ENCODE measurements around the gene RASAL2. TPM values are rescaled to one million over a fixed set of nuclear protein-coding genes. Genes with fewer than 3 reads are reported as not detected.

Gene RASAL2
- total and polyA plus RNA-seq, 2 donors (not counting 1 experiment from before 2014, with no cell fraction given): 0.12 TPM; not detected in 1

DNA sequence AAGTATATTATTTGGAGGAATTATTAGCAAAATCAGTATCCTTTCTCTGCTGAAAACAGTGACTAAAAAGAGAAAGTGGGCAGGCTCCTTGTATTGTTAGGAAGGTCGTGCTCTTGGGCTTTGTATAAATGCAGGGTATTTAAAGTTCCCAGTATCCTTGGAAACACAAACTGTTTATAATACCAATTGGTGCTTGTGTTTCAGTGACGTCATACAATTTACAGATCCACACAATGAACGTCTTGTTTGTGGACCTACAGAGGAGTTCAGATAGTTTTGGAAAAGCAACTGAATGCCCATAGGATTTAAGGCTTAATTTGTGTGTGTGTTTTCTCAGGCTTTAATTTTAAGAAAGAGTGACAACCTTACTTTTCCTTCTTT lies 168.2 kb downstream of the RASAL2 start:
- peaks cover 0 to 3% (median 0%) of the 10 kb centered on the region in 4 experiments for H3K27me3 ChIP-seq (replicated peaks in 1 of 4; ENCODE audit: control extremely low read depth in 1 of 4, control insufficient read depth in 3 of 4, insufficient read depth in 4 of 4, low read length in 3 of 4)
- WGBS (ENCODE audit: insufficient coverage): no CpG with 5 or more reads among the region's 3 CpGs
- intact Hi-C loops (cut with micrococcal nuclease): no loop called here
- no peak for TF ChIP-seq EZH2 (IDR thresholded peaks at IDR 0.05; ENCODE audit: borderline replicate concordance, insufficient read depth, low read depth, low read length, poor library complexity, severe bottlenecking)
- TF ChIP-seq, protein P1, sequence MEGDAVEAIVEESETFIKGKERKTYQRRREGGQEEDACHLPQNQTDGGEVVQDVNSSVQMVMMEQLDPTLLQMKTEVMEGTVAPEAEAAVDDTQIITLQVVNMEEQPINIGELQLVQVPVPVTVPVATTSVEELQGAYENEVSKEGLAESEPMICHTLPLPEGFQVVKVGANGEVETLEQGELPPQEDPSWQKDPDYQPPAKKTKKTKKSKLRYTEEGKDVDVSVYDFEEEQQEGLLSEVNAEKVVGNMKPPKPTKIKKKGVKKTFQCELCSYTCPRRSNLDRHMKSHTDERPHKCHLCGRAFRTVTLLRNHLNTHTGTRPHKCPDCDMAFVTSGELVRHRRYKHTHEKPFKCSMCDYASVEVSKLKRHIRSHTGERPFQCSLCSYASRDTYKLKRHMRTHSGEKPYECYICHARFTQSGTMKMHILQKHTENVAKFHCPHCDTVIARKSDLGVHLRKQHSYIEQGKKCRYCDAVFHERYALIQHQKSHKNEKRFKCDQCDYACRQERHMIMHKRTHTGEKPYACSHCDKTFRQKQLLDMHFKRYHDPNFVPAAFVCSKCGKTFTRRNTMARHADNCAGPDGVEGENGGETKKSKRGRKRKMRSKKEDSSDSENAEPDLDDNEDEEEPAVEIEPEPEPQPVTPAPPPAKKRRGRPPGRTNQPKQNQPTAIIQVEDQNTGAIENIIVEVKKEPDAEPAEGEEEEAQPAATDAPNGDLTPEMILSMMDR (IDR thresholded peaks at IDR 0.05): no peak
- H4K20me1 ChIP-seq (ENCODE audit: control insufficient read depth, insufficient read depth, low read length, poor library complexity, severe bottlenecking): no peaks in the 10 kb centered on the region
- no peak for DNase-seq
- no peaks in the 10 kb centered on the region for H3K4me1 ChIP-seq (ENCODE audit: control insufficient read depth in 2 of 2, insufficient read depth in 2 of 2, low read length in 2 of 2)
- ChIA-PET CTCF (no interaction called here), POLR2A (no interaction called here)
- no peak for ATAC-seq (ENCODE audit: low read depth)
- no peak overlapping the region for H3K9ac ChIP-seq (ENCODE audit: low read length)
- no peak overlapping the region for H3K27ac ChIP-seq (ENCODE audit: low read length in 2 of 2)
- H3K4me2 ChIP-seq (replicated peaks; ENCODE audit: low read depth, low read length, poor library complexity, severe bottlenecking): no peak overlapping the region
- H2AFZ ChIP-seq (ENCODE audit: insufficient read depth, low read depth, low read length, poor library complexity, severe bottlenecking): no peak overlapping the region
- H3K9me3 ChIP-seq (ENCODE audit: control extremely low read depth in 1 of 3, control insufficient read depth in 2 of 3, insufficient read depth in 1 of 3, low read length in 2 of 3): peaks cover 0 to 5% (median 0%) of the 10 kb centered on the region in 3 donors
- H3K4me3 ChIP-seq (ENCODE audit: control extremely low read depth in 1 of 5, extremely low read depth in 1 of 5, insufficient read depth in 1 of 5, low read depth in 2 of 5, low read length in 4 of 5): no peak overlapping the region
- no peak overlapping the region for H3K4me3 Mint-ChIP-seq
- H3K27me3 Mint-ChIP-seq: peaks cover 4% of the 10 kb centered on the region
- H3K9me3 Mint-ChIP-seq (ENCODE audit: insufficient read depth): no peaks in the 10 kb centered on the region
- H3K36me3 ChIP-seq (replicated peaks in 1 of 2; ENCODE audit: control extremely low read depth in 1 of 2, control insufficient read depth in 1 of 2, extremely low read depth in 1 of 2, insufficient read depth in 2 of 2, low read length in 1 of 2): no peaks in the 10 kb centered on the region
- no peaks in the 10 kb centered on the region for H3K79me2 ChIP-seq (ENCODE audit: control insufficient read depth, insufficient read depth, low read length)
- H3K4me1 Mint-ChIP-seq: no peaks in the 10 kb centered on the region
- H3K27ac Mint-ChIP-seq: no peak overlapping the region

DNA sequence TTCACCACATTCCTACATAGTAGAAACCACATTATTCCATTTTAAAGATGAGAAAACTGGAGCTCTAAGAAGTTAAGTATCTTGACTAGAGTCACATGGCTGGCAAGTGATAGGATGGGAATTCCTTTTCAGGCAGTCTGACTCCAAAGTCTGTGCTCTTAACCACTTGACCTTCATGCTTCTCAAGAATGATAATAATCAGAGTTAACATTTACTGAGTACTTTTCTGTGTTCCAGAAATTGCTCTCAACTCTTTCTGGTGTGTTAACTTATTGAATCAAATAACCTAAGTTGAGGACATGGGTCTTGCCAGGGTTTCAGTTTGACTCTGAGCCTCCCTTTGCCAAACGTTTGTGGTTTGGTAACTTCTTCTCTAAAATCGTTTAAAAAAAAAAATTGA lies 169.4 kb downstream of the RASAL2 start:
- Histone ChIP-seq H3K4me2 (replicated peaks; ENCODE audit: low read depth, low read length, poor library complexity, severe bottlenecking) (no peak overlapping the region), H3K27me3 (replicated peaks in 1 of 4; ENCODE audit: control extremely low read depth in 1 of 4, control insufficient read depth in 3 of 4, insufficient read depth in 4 of 4, low read length in 3 of 4) (peaks cover 0 to 3% (median 0%) of the 10 kb centered on the region in 4 experiments), H3K36me3 (replicated peaks in 1 of 2; ENCODE audit: control extremely low read depth in 1 of 2, control insufficient read depth in 1 of 2, extremely low read depth in 1 of 2, insufficient read depth in 2 of 2, low read length in 1 of 2) (no peaks in the 10 kb centered on the region), H3K4me3 (ENCODE audit: control extremely low read depth in 1 of 5, extremely low read depth in 1 of 5, insufficient read depth in 1 of 5, low read depth in 2 of 5, low read length in 4 of 5) (no peak overlapping the region), H3K27ac (ENCODE audit: low read length in 2 of 2) (no peak overlapping the region), H3K4me1 (ENCODE audit: control insufficient read depth in 2 of 2, insufficient read depth in 2 of 2, low read length in 2 of 2) (no peaks in the 10 kb centered on the region), H3K79me2 (ENCODE audit: control insufficient read depth, insufficient read depth, low read length) (no peaks in the 10 kb centered on the region), H2AFZ (ENCODE audit: insufficient read depth, low read depth, low read length, poor library complexity, severe bottlenecking) (no peak overlapping the region), H3K9me3 (ENCODE audit: control extremely low read depth in 1 of 3, control insufficient read depth in 2 of 3, insufficient read depth in 1 of 3, low read length in 2 of 3) (peaks cover 0 to 5% (median 0%) of the 10 kb centered on the region in 3 donors), H4K20me1 (ENCODE audit: control insufficient read depth, insufficient read depth, low read length, poor library complexity, severe bottlenecking) (no peaks in the 10 kb centered on the region), H3K9ac (ENCODE audit: low read length) (no peak overlapping the region)
- ChIA-PET CTCF (no interaction called here), POLR2A (no interaction called here)
- Mint-ChIP-seq H3K4me3 (no peak overlapping the region), H3K4me1 (no peaks in the 10 kb centered on the region), H3K9me3 (ENCODE audit: insufficient read depth) (no peaks in the 10 kb centered on the region), H3K27ac (no peak overlapping the region), H3K27me3 (peaks cover 4% of the 10 kb centered on the region)
- intact Hi-C loops (cut with micrococcal nuclease): no loop called here
- ATAC-seq (ENCODE audit: low read depth) (no peak), DNase-seq (no peak)
- WGBS (ENCODE audit: insufficient coverage): 56% methylated on average over 2 of the region's 2 CpGs
- TF ChIP-seq, protein P1 (IDR thresholded peaks at IDR 0.05): no peak
- no peak for TF ChIP-seq EZH2 (IDR thresholded peaks at IDR 0.05; ENCODE audit: borderline replicate concordance, insufficient read depth, low read depth, low read length, poor library complexity, severe bottlenecking)
